G401.6 (cell line): ENCODE results near the gene JUN.

Experiments
- FAIRE-seq: peaks from 2 replicates; lab custom pipeline; 2012; peaks lifted over from hg19 to GRCh38; lab: Jason Lieb, UNC

Gene JUN

DNA sequence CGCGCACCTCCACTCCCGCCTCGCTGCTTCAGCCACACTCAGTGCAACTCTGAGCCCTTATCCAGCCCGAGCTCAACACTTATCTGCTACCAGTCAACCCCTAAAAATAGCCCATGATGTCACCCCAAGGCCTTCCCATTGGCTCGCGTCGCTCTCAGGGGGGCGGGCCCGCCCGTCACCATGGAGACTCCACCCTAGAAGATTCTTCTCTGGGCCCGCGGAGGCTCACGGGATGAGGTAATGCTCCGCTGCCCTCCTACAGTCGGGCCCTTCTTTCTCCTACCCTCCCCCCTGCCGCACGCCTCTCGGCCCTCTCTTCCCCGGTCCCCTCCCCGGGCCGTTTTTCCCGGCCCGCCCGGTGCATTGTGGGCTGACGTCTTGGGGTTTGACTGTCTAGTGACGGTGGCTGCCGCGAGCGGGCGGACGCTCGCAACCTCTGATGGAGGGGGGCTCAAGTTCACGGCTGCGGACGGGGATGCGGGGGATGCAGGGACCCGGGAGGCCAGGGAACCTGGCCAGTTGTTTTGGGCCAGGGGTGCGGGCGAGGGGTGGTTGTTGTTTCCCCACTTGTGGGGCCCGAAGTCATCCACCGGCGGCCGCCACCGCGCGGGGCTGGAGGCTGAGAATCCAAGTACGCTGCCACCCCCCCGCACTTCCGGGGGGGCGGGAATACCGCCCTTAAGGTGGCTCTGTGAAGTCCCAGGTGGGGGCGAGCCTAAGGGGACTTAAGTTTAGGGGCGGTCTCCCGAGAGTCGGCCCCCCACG lies at the start of gene JUN:
Gene JUN (minus strand): TSS at position 55 of the 765 bp plus-strand sequence. CDS start 977 bp downstream, outside the sequence.
- peak; percentile 97 for FAIRE-seq

DNA sequence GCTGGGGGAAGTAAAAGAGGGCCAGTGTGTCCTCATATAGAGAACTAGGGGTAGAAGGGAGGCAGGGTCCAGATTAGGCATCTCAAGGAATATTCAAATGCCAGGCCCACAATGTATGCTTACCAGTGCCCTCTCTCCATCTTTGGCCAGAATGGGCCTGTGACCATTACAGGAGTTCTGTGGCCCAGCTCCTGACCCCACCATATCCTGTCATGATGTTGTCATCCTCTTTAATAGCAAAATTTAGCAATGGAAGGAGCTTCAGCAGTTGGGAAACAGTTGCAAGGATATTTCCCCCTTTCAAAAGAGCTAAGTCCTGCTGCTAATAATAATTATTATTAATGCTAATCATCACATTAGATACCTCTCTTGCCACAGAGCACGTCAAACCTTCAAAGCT lies 49.3 kb upstream of the JUN start:
- no peak for FAIRE-seq

DNA sequence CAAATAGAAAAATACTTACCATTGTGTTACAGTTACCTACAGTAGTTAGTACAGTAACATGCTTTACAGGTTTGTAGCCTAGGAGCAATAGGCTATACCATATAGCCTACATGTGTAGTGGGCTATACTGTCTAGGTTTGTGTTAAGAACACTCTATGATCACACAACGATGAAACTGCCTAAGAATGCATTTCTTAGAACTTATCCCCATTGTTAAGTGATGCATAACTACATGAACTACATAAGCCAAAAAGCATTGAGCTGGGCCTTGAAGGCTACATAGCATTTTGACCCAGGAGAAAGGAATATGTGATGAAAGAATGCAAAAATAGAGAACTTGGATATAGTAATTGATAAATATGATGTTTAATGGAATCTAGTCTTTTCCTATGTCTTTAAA lies 46.4 kb upstream of the JUN start:
- no peak for FAIRE-seq

DNA sequence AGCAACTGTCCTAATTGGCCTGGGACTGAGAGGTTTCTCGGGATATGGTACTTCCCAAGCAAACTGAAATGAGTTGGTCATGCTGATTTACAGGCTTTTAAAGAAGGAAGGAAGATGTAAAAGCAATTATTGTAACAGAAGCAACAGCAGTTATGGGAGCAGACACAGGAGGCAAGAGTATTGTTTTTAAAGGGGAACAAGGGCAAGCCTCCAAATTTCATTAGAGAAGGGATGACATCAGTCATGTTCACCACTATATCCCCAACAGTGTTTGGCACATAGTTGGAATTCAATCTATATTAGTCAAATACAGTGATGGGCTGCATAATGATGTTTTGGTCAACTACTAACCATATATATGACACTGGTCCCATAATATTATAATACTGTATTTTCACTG lies 46.0 kb upstream of the JUN start:
- FAIRE-seq: no peak

DNA sequence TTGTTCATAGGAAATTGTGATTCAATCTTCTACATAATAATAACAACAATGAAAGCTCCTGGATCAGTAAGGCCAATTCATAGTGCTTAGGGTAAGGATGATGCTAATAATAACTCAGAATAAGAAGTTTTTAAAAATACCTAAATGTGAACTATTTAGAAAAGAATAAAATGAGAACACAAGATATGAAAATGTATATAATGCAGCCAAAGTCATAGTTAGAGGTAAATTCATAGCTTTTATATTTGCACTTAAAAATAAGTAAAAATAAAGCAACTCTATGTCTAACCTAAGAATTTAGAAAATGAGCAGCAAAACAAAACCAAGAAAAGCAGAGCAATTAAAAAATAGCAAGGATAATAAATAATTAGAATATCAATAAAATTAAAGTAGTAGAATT lies 43.5 kb upstream of the JUN start:
- FAIRE-seq: peak; percentile 21

DNA sequence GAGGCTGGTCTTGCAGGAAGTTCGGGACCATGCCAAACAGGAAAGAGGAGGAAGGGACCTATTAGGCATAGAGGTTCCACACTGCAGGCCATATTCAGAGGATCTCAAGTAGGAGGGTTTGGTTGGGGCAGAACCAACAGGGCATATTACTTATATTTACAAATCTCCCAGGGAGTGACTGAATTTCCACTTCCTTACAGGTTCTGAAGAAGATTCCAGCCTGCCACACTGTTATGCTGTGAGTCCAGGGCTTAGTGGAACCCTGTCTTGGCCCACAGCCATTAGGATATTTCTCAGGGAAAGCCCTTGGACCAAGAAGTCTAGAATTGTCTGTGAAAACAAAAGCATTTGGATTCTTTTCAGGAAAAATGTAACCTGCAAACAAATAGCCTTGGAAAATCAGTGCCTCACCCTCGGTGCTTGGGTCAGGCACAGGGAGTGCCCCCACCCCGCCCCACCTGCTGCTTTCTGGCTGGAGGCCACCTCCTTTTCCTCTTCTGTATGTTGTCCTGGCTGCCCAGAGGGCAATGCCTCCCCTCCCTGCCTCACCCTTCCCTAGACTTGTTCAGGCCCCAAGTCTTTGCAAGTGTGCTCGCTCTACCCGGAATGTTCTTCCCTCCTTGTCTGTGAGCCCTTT lies 41.0 kb upstream of the JUN start:
- no peak for FAIRE-seq

DNA sequence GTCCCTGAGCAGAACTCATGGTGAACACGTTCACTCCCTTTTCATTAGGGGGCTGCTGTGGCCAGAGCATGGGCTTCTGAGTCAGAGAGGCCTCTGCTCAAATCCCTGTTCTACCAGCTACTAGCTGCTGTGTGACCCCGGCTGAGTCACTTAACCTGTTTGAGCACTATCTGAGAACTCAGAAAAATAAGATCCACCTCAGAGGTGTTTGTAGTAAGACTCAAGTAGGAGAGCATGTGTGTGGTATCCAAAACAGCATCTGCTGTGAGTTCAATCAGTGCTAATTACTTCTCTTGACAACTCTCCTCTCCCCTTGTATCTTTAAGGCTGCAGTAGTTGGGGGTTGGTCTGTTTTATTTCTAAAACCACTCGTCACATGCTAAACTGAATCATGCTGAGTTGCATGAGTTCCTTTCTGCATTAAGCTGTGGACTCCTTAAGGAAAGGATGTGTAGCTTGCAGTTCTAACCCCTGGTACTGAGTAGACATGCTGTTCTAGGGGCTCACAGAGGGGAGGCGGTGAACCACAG lies 39.7 kb upstream of the JUN start:
- FAIRE-seq: no peak

DNA sequence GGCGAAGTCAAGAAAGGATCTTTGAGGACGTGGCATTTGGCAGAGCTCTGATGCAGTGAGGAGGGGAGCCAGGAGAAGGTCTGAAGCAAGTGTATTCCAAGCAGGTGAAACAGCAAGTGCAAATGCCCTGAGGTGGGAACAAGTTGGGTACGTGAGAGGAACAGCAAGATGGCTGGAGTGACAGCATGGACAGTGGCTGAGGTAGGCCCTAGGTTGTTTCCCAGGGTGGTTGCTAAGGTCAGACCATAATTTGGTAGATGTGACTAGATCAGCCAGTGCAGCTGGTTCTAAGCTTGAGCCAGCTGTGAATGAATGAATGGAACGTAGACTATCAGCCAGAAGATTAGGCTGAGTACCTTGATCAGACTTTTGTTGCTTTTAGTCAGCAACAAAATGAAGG lies 37.5 kb upstream of the JUN start:
- no peak for FAIRE-seq

DNA sequence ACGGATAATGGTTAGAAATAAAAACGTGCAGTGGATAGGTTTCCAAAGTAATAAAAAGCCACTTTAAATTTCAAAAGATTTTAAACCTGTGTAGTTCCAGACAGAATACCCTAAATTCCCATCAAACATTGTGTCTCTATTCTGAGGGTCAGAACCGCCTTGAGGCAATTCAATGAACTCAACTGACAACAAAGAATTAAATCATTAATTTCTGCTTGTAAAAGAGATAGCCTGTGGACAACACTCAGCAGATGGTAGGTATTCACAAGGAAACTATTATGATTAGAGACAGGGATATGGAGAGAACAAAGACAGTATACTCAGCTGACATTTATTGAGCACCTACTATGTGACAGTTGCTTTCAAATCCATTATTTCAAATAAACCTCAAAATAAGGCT lies 35.1 kb upstream of the JUN start:
- FAIRE-seq: no peak

DNA sequence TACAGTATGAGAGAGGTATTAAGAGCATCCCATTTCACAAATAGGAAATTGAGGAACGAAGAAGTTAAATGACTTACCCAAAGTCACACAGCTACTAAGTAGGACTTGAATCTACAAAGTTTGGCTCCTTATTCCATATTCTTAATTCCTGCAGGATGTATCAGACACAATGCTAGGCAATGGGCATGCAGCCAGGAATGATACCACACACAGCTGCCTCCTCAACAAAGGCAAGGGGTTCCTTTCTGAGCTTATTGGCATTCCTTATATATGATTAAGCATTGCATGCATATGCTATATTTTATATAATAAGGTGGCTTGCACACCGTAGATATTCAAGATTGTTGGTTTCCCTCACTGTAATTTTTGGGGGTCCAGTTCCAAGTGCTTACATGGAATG lies 34.2 kb upstream of the JUN start:
- no peak for FAIRE-seq

DNA sequence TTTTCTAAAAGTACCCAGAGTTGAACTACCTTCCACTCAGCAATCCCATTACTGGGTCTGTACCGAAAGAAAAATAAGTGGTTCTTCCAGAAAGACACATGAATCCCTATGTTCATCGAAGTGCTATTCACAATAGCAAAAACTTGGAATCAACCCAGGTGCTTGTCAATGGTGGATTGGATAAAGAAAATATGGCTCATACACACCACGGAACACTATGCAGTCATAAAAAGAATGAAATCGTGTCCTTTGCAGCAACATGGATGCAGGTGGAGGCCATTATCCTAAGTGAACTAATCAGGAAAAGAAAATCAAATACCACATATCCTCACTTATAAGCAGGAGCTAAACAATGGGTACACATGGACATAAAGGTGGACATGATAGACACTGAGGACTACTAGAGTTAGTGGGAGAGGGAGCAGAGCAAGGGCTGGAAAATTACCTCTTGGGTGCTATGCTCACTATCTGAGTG lies 32.9 kb upstream of the JUN start:
- FAIRE-seq: no peak

DNA sequence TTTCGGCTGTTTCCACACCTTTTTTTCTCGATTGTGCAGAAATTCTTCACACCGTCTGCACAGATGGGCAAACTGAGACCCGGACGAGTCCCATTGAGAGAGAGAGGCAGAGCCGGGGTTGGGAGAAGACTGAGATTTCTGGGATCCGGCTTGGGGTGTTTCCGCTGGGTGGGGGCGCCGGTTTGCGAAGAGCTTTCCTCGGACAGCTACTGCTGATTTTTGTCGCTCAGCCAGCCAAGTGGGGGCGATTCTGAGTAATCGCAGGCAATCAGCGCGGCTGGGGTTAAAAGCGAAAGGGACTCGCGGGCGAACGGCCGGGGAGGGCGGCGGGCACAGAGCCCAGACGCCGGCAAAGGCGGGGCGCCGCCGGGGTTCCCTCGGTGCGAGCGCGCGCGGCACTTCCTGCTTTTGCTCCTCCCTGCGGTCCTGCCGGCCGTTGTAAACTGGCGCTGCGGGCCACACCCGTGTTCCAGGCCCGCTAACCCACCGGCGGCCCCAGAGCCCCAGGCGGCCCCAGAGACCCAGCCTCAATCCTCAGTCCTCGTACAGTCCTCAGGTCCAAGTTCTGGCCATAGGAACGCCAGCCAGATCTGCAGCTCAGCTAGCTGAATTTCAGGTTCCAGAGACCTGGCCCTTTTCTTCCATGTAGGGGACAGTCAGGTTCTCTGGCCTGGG lies 32.4 kb upstream of the JUN start:
- FAIRE-seq: no peak

DNA sequence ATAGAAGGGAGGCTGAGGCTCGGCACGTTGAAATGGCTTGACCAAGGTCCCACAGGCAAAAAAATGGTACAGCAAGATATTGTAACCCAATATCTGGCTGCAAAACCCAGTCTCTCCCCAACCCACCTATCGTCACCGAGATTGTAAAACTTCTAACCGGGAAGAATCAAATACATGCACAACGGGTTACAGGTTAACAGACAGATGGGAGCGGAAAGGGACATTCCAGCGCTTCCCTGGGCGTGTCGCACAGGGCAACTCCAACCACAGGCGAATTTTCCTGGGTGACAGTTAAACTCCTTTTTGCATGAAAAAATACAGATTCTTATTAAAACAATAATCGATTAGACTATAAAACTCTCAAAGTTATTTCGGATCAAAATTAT lies 31.8 kb upstream of the JUN start:
- FAIRE-seq: no peak

DNA sequence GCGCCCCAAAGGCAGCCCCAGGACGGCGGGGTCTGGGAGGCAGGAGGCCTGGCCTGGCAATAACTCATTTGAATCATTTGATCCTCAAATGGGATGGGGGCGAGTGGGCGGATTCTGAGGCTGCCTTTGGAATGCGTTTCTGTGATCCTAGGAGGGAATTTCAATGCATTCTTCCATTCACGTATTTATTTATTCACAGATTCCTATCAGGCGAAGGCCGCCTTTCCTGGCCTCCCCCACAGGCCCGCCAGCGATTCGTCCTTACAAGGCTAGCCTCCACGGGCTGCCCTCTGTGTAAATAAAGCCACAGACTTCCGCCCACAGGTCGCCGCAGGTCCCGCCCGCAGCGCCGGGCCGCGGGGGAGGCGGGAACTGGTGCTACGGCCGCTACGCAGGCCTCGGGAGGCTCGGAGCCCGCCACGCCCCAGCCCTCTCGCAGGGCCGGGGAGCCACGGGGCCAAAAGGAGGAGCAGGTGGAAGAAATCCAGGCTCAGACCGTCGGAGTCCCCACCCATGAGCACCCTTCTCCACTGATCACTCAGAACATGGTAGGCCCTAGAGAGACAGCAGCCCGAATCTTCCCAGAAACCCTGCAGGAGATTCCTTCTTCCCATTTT lies 31.3 kb upstream of the JUN start:
- no peak for FAIRE-seq

DNA sequence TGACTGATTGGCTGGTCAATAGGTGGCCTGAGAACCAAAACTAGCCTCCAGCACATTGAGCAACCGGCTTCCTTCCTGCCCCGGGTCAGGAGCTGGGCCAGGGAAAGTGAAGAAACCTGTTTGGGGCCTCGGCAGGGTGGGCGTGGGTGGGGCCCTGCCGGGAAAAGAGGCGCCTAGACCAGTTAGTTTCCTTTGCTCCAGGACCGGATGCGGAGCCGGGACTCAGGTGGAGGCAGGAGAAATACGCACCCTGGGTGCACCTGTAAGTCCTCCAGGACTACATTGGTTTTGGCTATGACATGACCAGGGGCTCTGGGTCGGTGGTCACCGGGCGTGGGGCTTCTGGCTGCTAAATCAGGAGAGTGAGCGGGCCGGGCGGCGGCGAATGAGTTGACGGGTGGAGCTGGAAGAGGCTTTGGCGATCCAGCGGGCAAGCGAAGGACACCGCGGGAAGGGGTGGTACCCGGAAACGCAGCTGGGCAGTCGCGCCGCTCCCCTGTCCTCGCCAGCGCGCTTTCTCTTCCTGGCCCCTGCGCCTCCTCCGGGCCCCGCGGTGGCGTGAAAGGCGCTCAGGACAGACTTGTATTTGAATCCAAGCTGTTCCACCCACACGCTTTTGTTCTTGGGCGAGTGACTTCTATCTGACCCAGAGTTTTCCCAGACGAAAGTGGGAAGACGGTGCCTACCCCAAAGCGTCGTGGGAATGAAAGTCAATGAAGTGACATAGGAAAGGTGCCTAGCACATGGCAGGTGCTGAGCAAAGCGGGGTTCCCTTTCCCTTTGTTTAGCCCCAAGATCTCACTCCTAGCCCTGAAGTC lies 30.6 kb upstream of the JUN start:
- FAIRE-seq: no peak

DNA sequence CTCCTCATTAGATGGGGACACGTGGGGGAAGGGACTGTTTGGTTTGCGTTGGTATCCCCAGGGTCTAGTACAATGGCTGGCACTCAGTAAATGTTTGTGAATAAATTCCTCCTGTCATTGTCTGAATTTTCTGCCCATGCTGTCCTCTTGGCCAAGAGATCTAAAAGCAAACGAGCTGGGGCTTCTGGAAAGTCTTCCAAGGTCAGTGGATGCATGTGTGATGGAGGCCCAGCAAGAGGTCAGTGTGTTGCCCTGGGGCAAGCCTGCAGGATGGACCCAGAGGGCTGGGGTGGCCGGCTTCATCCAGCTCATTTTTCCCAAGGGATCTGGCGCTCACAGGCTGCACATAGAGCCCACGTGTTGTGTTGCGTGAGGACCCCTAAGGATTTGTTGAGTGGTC lies 30.0 kb upstream of the JUN start:
- FAIRE-seq: no peak

DNA sequence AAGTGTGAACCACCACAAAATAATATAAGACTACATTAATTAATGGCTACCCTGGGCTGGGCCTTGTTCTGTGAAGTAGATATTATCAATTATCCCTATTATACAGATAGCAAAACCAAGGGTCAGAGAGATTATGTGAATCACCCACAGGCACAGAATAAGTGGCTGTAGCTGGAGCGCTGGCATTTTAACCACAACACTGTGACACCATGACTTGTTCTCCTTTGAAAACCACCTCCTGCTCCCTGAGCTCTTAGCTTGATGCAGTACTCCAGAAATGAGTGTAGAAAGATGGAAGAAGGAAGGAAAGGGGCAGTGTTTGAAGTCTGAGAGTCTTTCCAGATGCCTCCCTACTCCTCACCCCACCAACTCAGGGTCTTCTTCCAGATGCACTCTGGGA lies 29.5 kb upstream of the JUN start:
- FAIRE-seq: no peak

DNA sequence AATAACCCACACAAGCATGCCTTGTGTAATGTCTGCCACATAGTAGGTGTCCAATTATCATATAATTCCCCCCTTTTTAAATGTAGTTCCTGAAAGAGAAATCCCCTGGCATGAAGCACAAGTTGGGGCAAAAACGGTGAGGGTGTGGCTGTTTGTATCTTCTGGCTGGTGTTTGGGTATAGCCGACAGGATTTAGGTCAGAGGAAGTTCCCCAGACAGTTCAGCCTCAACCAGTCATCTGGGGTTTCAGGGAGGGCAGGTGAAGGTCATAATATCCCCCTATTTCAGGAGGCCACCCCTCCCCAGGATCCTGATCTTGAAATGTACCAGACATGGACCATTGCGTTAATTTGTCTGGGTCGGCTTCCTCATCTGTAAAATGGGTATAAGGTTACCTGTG lies 29.1 kb upstream of the JUN start:
- FAIRE-seq: no peak

DNA sequence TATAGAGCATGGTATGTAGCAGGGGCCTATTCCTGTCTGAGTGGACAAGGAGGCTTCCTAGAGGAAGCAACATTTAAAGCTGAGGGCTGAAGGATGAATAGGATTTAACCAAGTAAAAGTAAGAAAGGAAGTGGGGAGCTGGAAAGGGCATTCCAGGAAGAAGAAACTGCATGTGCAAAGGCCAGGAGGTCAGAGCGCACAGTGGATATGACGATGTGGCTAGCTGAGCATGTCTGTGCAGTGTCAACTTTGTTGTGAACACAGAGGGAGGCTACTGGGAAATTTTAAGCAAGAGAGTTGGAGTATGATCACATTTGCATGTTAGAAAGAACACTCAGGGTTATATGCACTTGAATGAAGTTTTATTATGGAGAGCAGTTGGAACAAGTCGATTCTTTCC lies 28.6 kb upstream of the JUN start:
- FAIRE-seq: no peak

DNA sequence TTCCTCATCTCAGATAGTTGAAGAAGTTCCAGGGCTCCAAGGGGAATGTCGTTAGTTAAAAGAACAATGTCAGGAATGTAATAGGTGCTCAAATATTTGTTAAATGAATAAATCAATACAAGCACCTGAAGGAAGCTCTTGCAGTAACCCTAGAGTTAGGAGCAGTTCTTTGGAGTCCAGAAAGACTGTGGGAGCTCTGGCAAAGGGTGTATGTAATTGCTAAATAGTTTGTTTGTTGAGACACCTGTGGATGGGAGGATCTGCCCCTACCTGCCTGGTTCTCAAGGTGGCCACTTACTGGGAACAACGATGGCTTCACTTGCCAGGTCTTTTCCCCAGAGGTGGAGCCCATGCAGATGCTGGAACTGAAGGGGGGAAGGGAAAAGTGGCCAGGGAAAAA lies 27.5 kb upstream of the JUN start:
- FAIRE-seq: no peak

DNA sequence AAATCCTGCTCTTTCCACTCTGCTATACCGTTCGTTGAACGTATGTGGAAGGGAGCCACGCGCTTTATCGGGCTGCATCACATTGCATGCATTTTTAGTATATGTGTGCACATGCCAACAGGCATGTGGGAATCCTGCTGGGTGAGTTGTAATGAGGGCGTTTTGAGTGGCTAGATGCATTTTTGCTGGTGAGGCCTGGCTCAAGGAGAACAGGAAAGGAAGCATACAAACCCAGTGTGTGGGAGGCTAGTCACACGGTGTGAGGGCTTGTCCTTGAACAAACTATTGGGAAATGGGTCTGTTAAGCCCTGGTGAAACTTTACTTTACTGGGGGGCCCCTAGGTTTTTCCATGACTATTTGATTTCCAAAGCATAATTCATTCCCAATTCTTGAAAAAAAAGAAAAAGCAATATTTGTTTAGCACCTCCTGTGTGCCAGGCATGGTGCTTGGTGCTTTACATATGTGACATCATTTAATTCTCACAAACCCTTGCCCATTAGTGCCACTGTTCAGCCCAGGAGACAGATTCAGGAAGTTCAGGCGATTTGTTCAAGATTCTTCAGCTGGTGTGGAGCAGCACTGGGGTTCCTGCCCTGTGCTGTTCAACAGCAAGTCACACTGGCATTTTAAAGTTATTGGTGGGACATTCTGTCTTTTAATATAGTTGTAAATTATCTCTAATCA lies 25.6 kb upstream of the JUN start:
- FAIRE-seq: no peak
